ENCODE results near the gene TIAM1. TPM values are rescaled to one million over a fixed set of nuclear protein-coding genes. Genes with fewer than 3 reads are reported as not detected.

The TIAM1 gene
- total RNA-seq, 1 experiment from 2014 or later, result 22.5 TPM

- Histone ChIP-seq H3K79me2 (ENCODE audit: low read depth) (peaks cover 24% of the 10 kb centered on the region), H3K4me1 (replicated peaks; ENCODE audit: insufficient read depth) (no peaks in the 10 kb centered on the region), H3K4me2 (no peak overlapping the region), H3F3A (ENCODE audit: insufficient read depth, low read depth) (no peaks in the 10 kb centered on the region), H3K36me3 (ENCODE audit: low read depth) (no peaks in the 10 kb centered on the region), H3K4me3 (no peak overlapping the region), H3K27ac (no peak overlapping the region), H2AFZ (no peak overlapping the region), H4K20me1 (ENCODE audit: insufficient read depth) (no peaks in the 10 kb centered on the region), H3K27me3 (ENCODE audit: insufficient read depth, low read depth) (no peaks in the 10 kb centered on the region), H3K9me2 (ENCODE audit: insufficient read depth) (no peaks in the 10 kb centered on the region), H3K9me3 (ENCODE audit: insufficient read depth, low read depth) (no peaks in the 10 kb centered on the region)
- ChIA-PET POLR2A (ENCODE audit: unreplicated experiment) (no interaction called here), CTCF (no interaction called here)
- DNase-seq, result no peak
- intact Hi-C loops (cut with micrococcal nuclease; ENCODE audit: unreplicated experiment), result no loop called here
- TF ChIP-seq EZH2 (IDR thresholded peaks at IDR 0.05; ENCODE audit: low read depth), result no peak
- TF ChIP-seq, protein P1, sequence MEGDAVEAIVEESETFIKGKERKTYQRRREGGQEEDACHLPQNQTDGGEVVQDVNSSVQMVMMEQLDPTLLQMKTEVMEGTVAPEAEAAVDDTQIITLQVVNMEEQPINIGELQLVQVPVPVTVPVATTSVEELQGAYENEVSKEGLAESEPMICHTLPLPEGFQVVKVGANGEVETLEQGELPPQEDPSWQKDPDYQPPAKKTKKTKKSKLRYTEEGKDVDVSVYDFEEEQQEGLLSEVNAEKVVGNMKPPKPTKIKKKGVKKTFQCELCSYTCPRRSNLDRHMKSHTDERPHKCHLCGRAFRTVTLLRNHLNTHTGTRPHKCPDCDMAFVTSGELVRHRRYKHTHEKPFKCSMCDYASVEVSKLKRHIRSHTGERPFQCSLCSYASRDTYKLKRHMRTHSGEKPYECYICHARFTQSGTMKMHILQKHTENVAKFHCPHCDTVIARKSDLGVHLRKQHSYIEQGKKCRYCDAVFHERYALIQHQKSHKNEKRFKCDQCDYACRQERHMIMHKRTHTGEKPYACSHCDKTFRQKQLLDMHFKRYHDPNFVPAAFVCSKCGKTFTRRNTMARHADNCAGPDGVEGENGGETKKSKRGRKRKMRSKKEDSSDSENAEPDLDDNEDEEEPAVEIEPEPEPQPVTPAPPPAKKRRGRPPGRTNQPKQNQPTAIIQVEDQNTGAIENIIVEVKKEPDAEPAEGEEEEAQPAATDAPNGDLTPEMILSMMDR (conservative IDR thresholded peaks at IDR 0.05), result no peak
- BruUV-seq (replicated peaks), result no TSS peak
These were observed 12.8 kb downstream of the TIAM1 start for GRCh38 chr21:31331231-31331630.

GRCh38 chr21:31330144-31330483 lies 13.9 kb downstream of the TIAM1 start:
- Histone ChIP-seq H3K79me2 (ENCODE audit: low read depth) (peaks cover 24% of the 10 kb centered on the region), H3K9me3 (ENCODE audit: insufficient read depth, low read depth) (no peaks in the 10 kb centered on the region), H3K4me3 (no peak overlapping the region), H3K9me2 (ENCODE audit: insufficient read depth) (no peaks in the 10 kb centered on the region), H2AFZ (no peak overlapping the region), H3F3A (ENCODE audit: insufficient read depth, low read depth) (no peaks in the 10 kb centered on the region), H3K4me1 (replicated peaks; ENCODE audit: insufficient read depth) (no peaks in the 10 kb centered on the region), H3K36me3 (ENCODE audit: low read depth) (no peaks in the 10 kb centered on the region), H3K4me2 (no peak overlapping the region), H3K27ac (no peak overlapping the region), H3K27me3 (ENCODE audit: insufficient read depth, low read depth) (no peaks in the 10 kb centered on the region), H4K20me1 (ENCODE audit: insufficient read depth) (no peaks in the 10 kb centered on the region)
- TF ChIP-seq EZH2 (IDR thresholded peaks at IDR 0.05; ENCODE audit: low read depth), result no peak
- TF ChIP-seq, protein P1 (conservative IDR thresholded peaks at IDR 0.05), result no peak
- DNase-seq, result no peak
- intact Hi-C loops (cut with micrococcal nuclease; ENCODE audit: unreplicated experiment), result no loop called here
- ChIA-PET CTCF (no interaction called here), POLR2A (ENCODE audit: unreplicated experiment) (no interaction called here)
- no TSS peak for BruUV-seq (replicated peaks)

DNA sequence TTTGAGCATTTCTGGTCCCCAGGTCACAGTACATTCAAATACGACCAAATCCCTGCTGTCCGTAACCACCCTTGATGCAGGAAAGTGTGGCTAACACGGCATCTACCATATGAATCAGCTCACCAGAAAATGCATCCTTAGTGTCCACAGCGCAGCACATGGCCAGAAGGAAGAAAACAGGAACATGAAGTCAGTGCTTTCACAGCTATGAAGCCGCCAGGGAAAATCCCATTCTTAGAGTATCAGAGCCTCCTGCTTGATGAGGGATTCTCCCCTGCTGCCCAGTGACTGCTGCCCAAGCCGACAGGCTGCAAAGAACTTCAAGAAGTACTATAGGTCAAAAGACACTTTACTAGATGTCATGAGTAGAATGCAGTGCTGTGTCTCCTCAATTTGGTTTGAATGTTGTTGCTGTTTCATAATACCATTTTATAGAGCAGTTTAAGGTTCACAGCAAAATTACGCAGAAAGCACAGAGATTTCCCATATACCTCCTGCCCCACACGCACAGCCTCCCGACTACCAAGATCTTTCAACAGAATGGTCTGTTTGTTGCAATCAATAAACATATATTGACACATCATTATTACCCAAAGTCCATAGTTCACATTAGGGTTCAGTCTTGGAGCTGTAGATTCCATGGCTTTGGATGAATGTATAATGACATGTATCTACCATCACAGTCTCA lies 14.5 kb downstream of the TIAM1 start:
- BruUV-seq (replicated peaks), result no TSS peak
- no peak overlapping the region for H3K4me2 ChIP-seq
- H3K79me2 ChIP-seq (ENCODE audit: low read depth), result peaks cover 25% of the 10 kb centered on the region
- H4K20me1 ChIP-seq (ENCODE audit: insufficient read depth), result no peaks in the 10 kb centered on the region
- no peak overlapping the region for H2AFZ ChIP-seq
- H3K27ac ChIP-seq, result no peak overlapping the region
- H3F3A ChIP-seq (ENCODE audit: insufficient read depth, low read depth), result no peaks in the 10 kb centered on the region
- H3K4me1 ChIP-seq (replicated peaks; ENCODE audit: insufficient read depth), result no peaks in the 10 kb centered on the region
- no peak overlapping the region for H3K4me3 ChIP-seq
- ChIA-PET POLR2A (ENCODE audit: unreplicated experiment) (no interaction called here), CTCF (no interaction called here)
- intact Hi-C loops (cut with micrococcal nuclease; ENCODE audit: unreplicated experiment), result no loop called here
- H3K27me3 ChIP-seq (ENCODE audit: insufficient read depth, low read depth), result no peaks in the 10 kb centered on the region
- no peaks in the 10 kb centered on the region for H3K9me2 ChIP-seq (ENCODE audit: insufficient read depth)
- TF ChIP-seq, protein P1 (conservative IDR thresholded peaks at IDR 0.05), result no peak
- no peak for TF ChIP-seq EZH2 (IDR thresholded peaks at IDR 0.05; ENCODE audit: low read depth)
- no peaks in the 10 kb centered on the region for H3K36me3 ChIP-seq (ENCODE audit: low read depth)
- no peak for DNase-seq
- H3K9me3 ChIP-seq (ENCODE audit: insufficient read depth, low read depth), result no peaks in the 10 kb centered on the region

Data from PC-9 (cell line).